Ectodermal cell (in vitro differentiated cells): ENCODE measurements around the gene DHFR.
"Not testable (repeated sequence)": the region's sequence is repeated elsewhere in the genome, so short reads cannot be mapped to it uniquely, and the experiment has no call there.

Experiments used
- H3K27ac ChIP-seq: 2 replicates; pipeline ENCODE4 v1.7.0; 2013; ENCODE audit warnings: mild to moderate bottlenecking, low read depth, low read length; ENCODE audit not compliant: insufficient read depth, poor library complexity, severe bottlenecking
- H3K27me3 ChIP-seq: 2 replicates; pipeline ENCODE4 v1.7.0; 2013; ENCODE audit warnings: mild to moderate bottlenecking, low read length; ENCODE audit not compliant: insufficient read depth, control insufficient read depth, poor library complexity, severe bottlenecking
- H3K36me3 ChIP-seq: one replicate; pipeline ENCODE4 v1.7.0; 2013; ENCODE audit warnings: low read length; ENCODE audit not compliant: control insufficient read depth, insufficient read depth
- H3K4me1 ChIP-seq: one replicate; pipeline ENCODE4 v1.7.0; 2013; ENCODE audit warnings: low read length; ENCODE audit not compliant: control insufficient read depth, insufficient read depth
- H3K4me3 ChIP-seq: 2 replicates; pipeline ENCODE4 v1.7.0; 2013; ENCODE audit warnings: low read depth, low read length, control low read depth; ENCODE audit not compliant: insufficient read depth
- H3K9me3 ChIP-seq: 2 replicates; pipeline ENCODE4 v1.7.0; 2013; ENCODE audit warnings: mild to moderate bottlenecking, low read length, moderate library complexity; ENCODE audit not compliant: control insufficient read depth
- whole genome bisulfite sequencing, 2 experiments: methylation state at CpG; one replicate each; pipeline ENCODE4 v1.1.7; 2013; ENCODE audit warnings: missing lambda C conversion rate in 2 of 2; 5-methylcytosine and 5-hydroxymethylcytosine counted together

DHFR gene

GRCh38 chr5:80688648-80689420 lies 34.1 kb upstream of the DHFR start:
- H3K4me3 ChIP-seq = no peak overlapping the region
- H3K9me3 ChIP-seq = no peaks in the 10 kb centered on the region
- no peaks in the 10 kb centered on the region for H3K4me1 ChIP-seq
- no peak overlapping the region for H3K27ac ChIP-seq
- 97 to 98% methylated on average over 4 of the region's 4 CpGs for WGBS, 2 experiments
- no peaks in the 10 kb centered on the region for H3K27me3 ChIP-seq
- H3K36me3 ChIP-seq = no peaks in the 10 kb centered on the region

- H3K36me3 ChIP-seq = peaks cover 4% of the 10 kb centered on the region
- no peaks in the 10 kb centered on the region for H3K27me3 ChIP-seq
- H3K4me1 ChIP-seq = no peaks in the 10 kb centered on the region
- no peak overlapping the region for H3K27ac ChIP-seq
- no peaks in the 10 kb centered on the region for H3K9me3 ChIP-seq
- no peak overlapping the region for H3K4me3 ChIP-seq
Observed at GRCh38 chr5:80686757-80687156, 32.0 kb upstream of the DHFR start.

GRCh38 chr5:80676706-80677105 lies 21.9 kb upstream of the DHFR start:
- Histone ChIP-seq H3K36me3 (peaks cover 17% of the 10 kb centered on the region), H3K9me3 (no peaks in the 10 kb centered on the region), H3K27me3 (no peaks in the 10 kb centered on the region), H3K4me1 (no peaks in the 10 kb centered on the region), H3K4me3 (no peak overlapping the region), H3K27ac (no peak overlapping the region)
- 84 to 90% methylated on average over 5 of the region's 6 CpGs for WGBS, 2 experiments

GRCh38 chr5:80672140-80672736 lies 17.5 kb upstream of the DHFR start:
- no peaks in the 10 kb centered on the region for H3K9me3 ChIP-seq
- WGBS, 2 experiments = 30 to 49% methylated on average over 4 to 6 of the region's 7 CpGs
- no peak overlapping the region for H3K4me3 ChIP-seq
- H3K27me3 ChIP-seq = no peaks in the 10 kb centered on the region
- H3K4me1 ChIP-seq = no peaks in the 10 kb centered on the region
- peaks cover 10% of the 10 kb centered on the region for H3K36me3 ChIP-seq
- no peak overlapping the region for H3K27ac ChIP-seq

- WGBS, 2 experiments = 90 to 91% methylated on average over 16 of the region's 16 CpGs
- peaks cover 12% of the 10 kb centered on the region for H3K36me3 ChIP-seq
- H3K27me3 ChIP-seq = no peaks in the 10 kb centered on the region
Observed at GRCh38 chr5:80668016-80668969, 13.5 kb upstream of the DHFR start.

GRCh38 chr5:80667384-80667783 lies 12.6 kb upstream of the DHFR start:
- H3K9me3 ChIP-seq = no peaks in the 10 kb centered on the region
- no peak overlapping the region for H3K27ac ChIP-seq
- peaks cover 19% of the 10 kb centered on the region for H3K36me3 ChIP-seq
- no peaks in the 10 kb centered on the region for H3K4me1 ChIP-seq
- 84% methylated on average over 8 of the region's 8 CpGs for WGBS, 2 experiments
- no peaks in the 10 kb centered on the region for H3K27me3 ChIP-seq
- no peak overlapping the region for H3K4me3 ChIP-seq

More at GRCh38 chr5:80668016-80668969, 13.5 kb upstream of the DHFR start:
- H3K9me3 ChIP-seq = no peaks in the 10 kb centered on the region
- no peak overlapping the region for H3K27ac ChIP-seq
- H3K4me1 ChIP-seq = no peaks in the 10 kb centered on the region
- no peak overlapping the region for H3K4me3 ChIP-seq

GRCh38 chr5:80665057-80665456 lies 10.3 kb upstream of the DHFR start:
- 96 to 97% methylated on average over 4 of the region's 4 CpGs for WGBS, 2 experiments
- Histone ChIP-seq H3K36me3 (peaks cover 26% of the 10 kb centered on the region), H3K27me3 (no peaks in the 10 kb centered on the region), H3K4me3 (no peak overlapping the region), H3K9me3 (no peaks in the 10 kb centered on the region), H3K4me1 (no peaks in the 10 kb centered on the region), H3K27ac (no peak overlapping the region)

- 56% methylated on average over 1 of the region's 1 CpG; no CpG with 5 or more reads in 1 of the 2 experiments for WGBS, 2 experiments
- no peak overlapping the region for H3K27ac ChIP-seq
- H3K9me3 ChIP-seq = no peaks in the 10 kb centered on the region
- no peaks in the 10 kb centered on the region for H3K27me3 ChIP-seq
- H3K4me3 ChIP-seq = no peak overlapping the region
- H3K4me1 ChIP-seq = no peaks in the 10 kb centered on the region
- H3K36me3 ChIP-seq = peaks cover 43% of the 10 kb centered on the region
Observed at GRCh38 chr5:80662108-80662507, 7.3 kb upstream of the DHFR start.

GRCh38 chr5:80660661-80661060 lies 5.9 kb upstream of the DHFR start:
- H3K36me3 ChIP-seq = peaks cover 43% of the 10 kb centered on the region
- not testable (repeated sequence) for H3K4me3 ChIP-seq, H3K9me3 ChIP-seq, H3K27ac ChIP-seq, H3K27me3 ChIP-seq, H3K4me1 ChIP-seq
- 89 to 91% methylated on average over 5 to 7 of the region's 7 CpGs for WGBS, 2 experiments

- no peak overlapping the region for H3K27ac ChIP-seq
- H3K36me3 ChIP-seq = peaks cover 38% of the 10 kb centered on the region
- H3K27me3 ChIP-seq = no peaks in the 10 kb centered on the region
- no peaks in the 10 kb centered on the region for H3K9me3 ChIP-seq
- no peak overlapping the region for H3K4me3 ChIP-seq
- no peaks in the 10 kb centered on the region for H3K4me1 ChIP-seq
- 92 to 97% methylated on average over 4 to 5 of the region's 5 CpGs for WGBS, 2 experiments
Observed at GRCh38 chr5:80659106-80659505, 4.3 kb upstream of the DHFR start.
